HG02798 (cell line): ENCODE results near the gene GTSF1L.
A peak's percentile ranks its signal among the peaks of the same experiment; 100 is the strongest.

Source experiments
- ATAC-seq: cut with Tn5 transposase; IDR thresholded peaks from one replicate; pipeline ENCODE4 v1.9.1; 2021; ENCODE audit warnings: mild to moderate bottlenecking; ENCODE audit not compliant: unreplicated experiment, poor library complexity

The GTSF1L gene

GRCh38 chr20:43717616-43717995 is 9.2 kb downstream of the GTSF1L start:
- ATAC-seq, result no peak

- ATAC-seq, result no peak
These were observed 9.8 kb downstream of the GTSF1L start for GRCh38 chr20:43716757-43717615.

GRCh38 chr20:43716123-43716522 is 10.7 kb downstream of the GTSF1L start:
- ATAC-seq, result no peak

- ATAC-seq, result no peak
These were observed 11.3 kb downstream of the GTSF1L start for GRCh38 chr20:43715511-43715910.

GRCh38 chr20:43715044-43715443 is 11.8 kb downstream of the GTSF1L start:
- ATAC-seq, result no peak

GRCh38 chr20:43711098-43711654 is 15.6 kb downstream of the GTSF1L start:
- peak; percentile 32 for ATAC-seq

- ATAC-seq, result peak; percentile 69
These were observed 16.3 kb downstream of the GTSF1L start for GRCh38 chr20:43710370-43711044.

- no peak for ATAC-seq
These were observed 24.3 kb downstream of the GTSF1L start for GRCh38 chr20:43702502-43702901.

GRCh38 chr20:43700627-43701026 is 26.2 kb downstream of the GTSF1L start:
- no peak for ATAC-seq

- no peak for ATAC-seq
These were observed 26.7 kb downstream of the GTSF1L start for GRCh38 chr20:43699941-43700565.

GRCh38 chr20:43695571-43695970 is 31.2 kb downstream of the GTSF1L start:
- ATAC-seq, result no peak

- no peak for ATAC-seq
These were observed 32.0 kb downstream of the GTSF1L start for GRCh38 chr20:43694763-43695162.

- no peak for ATAC-seq
These were observed 34.8 kb downstream of the GTSF1L start for GRCh38 chr20:43691928-43692524.

GRCh38 chr20:43690943-43691598 is 35.7 kb downstream of the GTSF1L start:
- ATAC-seq, result no peak

- no peak for ATAC-seq
These were observed 37.6 kb downstream of the GTSF1L start for GRCh38 chr20:43689165-43689564.

GRCh38 chr20:43686820-43687219 is 40.0 kb downstream of the GTSF1L start:
- ATAC-seq, result no peak

GRCh38 chr20:43682446-43682845 is 44.4 kb downstream of the GTSF1L start:
- peak; percentile 40 for ATAC-seq

GRCh38 chr20:43681991-43682410 is 44.8 kb downstream of the GTSF1L start:
- ATAC-seq, result peak; percentile 95

- peak; percentile 24 for ATAC-seq
These were observed 45.3 kb downstream of the GTSF1L start for GRCh38 chr20:43681468-43681942.

- peak; percentile 5 for ATAC-seq
These were observed 45.8 kb downstream of the GTSF1L start for GRCh38 chr20:43680981-43681380.
